ENCODE measurements around the gene MAP1S.

The MAP1S gene

GRCh38 chr19:17739121-17739875 is 20.0 kb downstream of the MAP1S start:
- DNase-seq (ENCODE audit: low read depth in 2 of 2), result no peak

GRCh38 chr19:17741456-17741855 is 22.2 kb downstream of the MAP1S start:
- no peak for DNase-seq (ENCODE audit: low read depth in 2 of 2)

DNA sequence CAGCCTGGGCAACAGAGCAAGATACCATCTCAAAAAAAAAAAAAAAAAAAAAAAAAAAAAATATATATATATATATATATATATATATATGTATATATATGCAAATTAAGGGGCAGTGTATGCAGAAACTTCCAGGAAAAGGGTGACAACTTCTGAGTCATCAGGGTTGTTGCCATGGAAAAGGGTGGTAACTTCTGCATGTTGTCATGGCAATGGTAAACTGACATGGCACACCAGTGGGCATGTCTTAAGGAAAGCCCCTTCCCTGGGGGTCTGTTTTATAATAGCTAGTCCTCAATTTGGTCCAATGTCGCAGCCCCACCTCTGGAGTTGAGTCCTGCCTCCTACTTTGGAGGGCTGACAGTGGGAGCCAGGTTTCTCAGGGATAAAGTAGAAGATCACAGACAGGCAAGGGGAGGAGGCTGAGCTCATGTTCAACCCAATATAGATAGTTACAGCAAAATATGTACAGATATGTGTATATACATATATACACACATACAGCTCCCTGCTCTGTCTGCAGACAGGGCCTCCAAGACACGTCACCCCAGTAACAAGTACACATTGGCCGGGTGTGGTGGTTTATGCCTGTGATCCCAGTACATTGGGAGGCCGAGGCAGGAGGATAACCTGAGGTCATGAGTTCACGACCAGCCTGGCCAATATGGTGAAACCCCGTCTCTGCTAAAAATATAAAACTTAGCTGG is 24.7 kb downstream of the MAP1S start:
- no peak for DNase-seq (ENCODE audit: low read depth in 2 of 2)

- peak; percentile 88 to 90 for DNase-seq (ENCODE audit: low read depth in 2 of 2)
These were observed 28.2 kb downstream of the MAP1S start for GRCh38 chr19:17747205-17748098.

- DNase-seq (ENCODE audit: low read depth in 2 of 2), result no peak
These were observed 29.8 kb downstream of the MAP1S start for GRCh38 chr19:17748884-17749638.

DNA sequence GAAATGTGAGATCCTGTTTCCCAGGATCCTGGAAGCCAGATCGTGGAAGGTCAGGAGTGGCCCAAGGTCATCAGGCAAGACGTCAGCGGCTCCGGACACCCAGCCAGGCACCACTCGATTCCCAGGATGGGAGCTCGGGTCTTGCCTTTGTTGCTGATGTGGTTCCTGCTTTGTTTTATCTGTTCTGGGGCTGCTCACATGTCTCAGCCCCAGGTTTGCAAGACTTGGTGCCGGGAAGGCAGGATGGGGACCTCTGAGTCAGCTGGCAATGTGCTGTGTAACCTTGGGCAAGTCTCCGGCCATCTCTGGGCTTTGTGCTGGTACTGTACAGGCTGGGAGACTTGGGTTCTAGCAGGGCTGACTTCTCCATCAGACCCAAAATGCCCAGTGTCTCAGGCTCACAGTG is 30.6 kb downstream of the MAP1S start:
- DNase-seq (ENCODE audit: low read depth in 2 of 2), result peak in 1 of 2 donors; percentile 19

DNA sequence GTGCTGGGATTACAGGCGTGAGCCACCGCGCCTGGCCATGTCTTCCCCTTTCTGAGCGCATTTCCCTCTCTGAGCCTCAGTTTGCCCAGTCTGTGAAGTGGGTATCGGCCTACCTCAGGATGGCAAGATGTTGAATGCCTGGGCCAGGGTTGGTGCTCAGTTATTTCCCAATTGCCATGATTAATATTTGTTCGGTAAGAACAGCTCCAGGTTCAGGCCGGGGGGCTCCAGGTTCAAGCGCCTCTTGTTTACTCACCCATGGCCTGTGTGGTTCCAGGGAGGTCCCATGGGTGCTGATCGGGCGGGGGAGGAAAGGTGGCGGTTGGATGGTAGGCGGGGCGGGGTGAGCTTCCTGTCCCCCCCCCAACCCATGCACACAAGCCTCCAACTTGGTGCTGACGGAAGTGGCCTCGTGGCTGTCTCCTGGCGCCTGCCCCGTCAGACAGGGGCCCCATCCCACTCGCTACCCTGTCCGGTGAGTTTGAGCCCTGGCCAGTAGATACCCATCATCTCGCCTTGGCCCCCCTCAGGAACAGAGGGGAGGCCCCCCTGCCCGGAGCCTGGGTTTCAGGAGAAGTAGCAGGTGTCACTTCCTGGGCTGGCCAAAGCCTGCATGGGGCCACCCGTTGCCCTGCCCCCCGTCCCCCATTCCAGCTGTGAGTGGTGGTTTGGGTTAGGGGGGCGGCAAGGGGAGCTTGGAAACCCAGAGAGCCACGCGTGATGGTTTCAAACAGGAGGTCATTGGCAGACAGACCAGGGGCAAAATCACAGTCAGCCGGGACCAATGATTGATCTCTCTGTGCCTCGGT is 32.0 kb downstream of the MAP1S start, which contains the start of gene FCHO1:
FCHO1 (plus strand) TSS at position 375 of the 809 bp plus-strand sequence. CDS start 3,688 bp downstream, outside the sequence.
- DNase-seq (ENCODE audit: low read depth in 2 of 2), result peak; percentile 78

DNA sequence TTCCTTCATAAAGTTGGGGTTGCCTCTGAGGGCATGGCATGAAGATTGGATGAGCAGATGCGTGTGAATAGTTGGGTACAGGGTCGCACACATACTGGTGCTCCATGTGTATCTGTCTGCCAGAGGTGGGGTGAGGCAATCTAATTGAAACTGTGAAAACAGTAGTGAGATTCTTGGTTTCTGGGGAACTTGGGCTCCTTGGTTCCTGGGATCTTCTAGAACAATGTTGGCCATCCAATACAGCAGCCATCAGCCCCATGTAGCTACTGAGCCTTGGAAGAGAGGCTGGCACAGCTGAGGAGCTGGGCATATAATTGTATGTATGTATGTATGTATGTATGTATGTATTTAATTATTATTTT is 32.6 kb downstream of the MAP1S start:
- DNase-seq (ENCODE audit: low read depth in 2 of 2), result no peak

- DNase-seq (ENCODE audit: low read depth in 2 of 2), result no peak
These were observed 33.8 kb downstream of the MAP1S start for GRCh38 chr19:17752865-17753639.

DNA sequence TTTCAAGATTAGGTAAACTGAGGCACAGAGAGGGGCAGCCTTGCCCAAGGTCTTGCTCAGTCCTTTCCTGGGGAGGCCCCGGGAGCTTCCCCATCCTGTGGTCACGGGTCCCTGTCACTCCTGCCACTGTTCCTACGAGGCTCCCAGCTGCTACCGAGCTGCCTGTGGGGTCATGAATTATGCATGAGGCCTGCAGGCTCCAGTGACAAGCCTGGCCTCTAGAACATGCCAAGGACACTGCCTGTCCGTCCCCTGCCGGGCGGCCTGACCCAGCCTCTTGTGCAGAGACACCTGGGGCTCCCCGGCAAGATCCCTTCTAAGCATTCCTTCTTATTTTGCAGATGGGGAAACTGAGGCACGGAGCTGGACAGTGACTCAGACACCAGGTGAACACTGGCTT is 34.7 kb downstream of the MAP1S start:
- DNase-seq (ENCODE audit: low read depth in 2 of 2), result no peak

DNA sequence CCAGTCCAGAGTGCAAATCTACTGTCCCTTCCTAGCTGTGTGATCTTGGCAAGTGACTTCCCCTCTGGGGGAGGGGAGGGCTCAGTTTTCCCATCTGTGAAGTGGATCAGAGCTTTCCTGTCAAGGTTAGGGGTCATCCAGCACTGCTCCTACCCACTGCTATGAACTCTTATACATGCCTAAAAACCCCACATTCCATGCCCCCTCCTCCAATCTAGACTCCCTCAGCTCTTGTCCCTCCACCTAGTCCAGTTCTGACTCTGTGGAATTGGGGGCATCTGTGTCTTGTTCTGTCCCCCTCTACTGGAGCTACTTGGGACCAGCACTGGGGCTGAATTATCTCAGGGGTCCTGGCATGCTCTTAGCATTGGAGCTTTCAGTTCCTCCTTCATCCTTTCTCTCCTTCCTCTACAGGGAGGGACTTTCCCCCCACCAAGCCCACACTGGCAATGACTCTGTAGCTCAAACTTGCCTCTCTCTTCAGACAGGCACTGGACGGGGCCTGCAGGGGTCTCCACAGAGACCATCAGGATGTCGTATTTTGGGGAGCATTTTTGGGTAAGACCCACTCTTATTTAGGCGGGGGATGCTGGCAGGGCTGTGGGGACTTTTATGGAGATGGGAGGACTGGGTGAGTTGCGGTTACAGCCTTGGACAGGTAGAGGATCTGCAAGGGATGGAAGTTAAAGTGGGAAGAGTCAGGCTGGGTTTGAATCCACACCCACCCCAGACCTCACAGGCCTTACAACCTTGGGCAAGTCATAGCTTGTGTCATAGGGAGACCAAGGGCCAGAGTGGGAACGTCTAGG is 35.6 kb downstream of the MAP1S start:
- no peak for DNase-seq (ENCODE audit: low read depth in 2 of 2)

DNA sequence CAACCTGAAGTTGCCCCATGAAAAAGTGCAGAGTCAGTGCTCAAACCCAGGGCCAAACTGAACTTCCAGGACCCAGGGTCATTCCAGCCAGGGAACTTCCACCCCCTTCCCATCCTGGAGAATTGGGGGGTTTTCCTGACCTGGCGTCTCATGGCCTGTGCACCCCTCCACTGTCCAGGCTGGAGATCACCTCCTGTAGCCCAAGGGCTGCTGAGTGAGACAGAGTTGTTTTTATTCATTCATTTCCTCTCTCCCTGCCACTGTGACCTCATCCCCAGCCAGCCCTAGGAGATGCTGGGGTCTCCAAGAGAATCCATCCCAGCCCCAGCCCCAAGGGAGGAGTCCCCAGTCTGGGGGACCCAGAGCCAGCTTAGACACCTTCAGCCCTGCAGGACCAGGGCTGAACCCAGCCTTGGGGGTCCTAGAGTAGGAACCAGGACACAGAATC is 36.2 kb downstream of the MAP1S start:
- no peak for DNase-seq (ENCODE audit: low read depth in 2 of 2)

- DNase-seq (ENCODE audit: low read depth in 2 of 2), result no peak
These were observed 36.8 kb downstream of the MAP1S start for GRCh38 chr19:17755977-17756670.

GRCh38 chr19:17757125-17757524 is 37.8 kb downstream of the MAP1S start:
- DNase-seq (ENCODE audit: low read depth in 2 of 2), result no peak

DNA sequence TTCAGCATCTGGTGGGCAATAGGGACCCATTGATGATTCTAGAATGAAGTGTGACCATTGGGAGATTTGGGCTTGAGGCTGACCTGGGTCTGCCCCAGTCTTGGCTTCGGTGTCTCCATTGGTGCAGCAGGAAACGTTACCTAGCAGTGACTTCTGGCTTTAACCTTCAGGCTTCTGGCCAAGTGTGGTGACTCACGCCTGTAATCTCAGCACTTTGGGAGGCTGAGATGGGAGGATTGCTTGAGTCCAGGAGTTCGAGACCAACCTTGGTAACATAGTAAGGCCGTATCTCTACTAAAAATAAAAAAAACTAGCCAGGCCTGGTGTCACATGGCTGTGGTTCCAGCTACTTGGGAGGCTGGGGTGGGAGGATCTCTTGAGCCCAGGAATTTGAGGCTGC is 39.2 kb downstream of the MAP1S start:
- DNase-seq (ENCODE audit: low read depth in 2 of 2), result no peak

DNA sequence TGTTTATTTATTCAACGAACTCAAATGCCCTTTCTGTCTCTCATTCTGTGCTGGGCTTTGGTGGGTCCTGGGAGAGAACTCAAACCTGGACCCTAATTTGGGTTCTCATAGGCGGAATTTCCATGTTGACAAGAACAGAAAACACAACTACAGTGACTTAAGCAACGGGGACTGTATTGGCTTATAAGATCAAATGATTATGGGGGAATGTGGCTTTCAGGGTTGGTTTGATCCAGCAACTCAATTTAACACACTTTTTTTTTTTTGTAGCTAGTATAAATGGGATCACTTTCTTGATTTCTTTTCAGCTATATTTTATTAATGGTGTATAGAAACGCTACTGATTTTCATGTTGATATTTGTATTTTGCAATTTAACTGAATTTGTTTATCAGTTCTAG is 41.9 kb downstream of the MAP1S start:
- no peak for DNase-seq (ENCODE audit: low read depth in 2 of 2)

DNA sequence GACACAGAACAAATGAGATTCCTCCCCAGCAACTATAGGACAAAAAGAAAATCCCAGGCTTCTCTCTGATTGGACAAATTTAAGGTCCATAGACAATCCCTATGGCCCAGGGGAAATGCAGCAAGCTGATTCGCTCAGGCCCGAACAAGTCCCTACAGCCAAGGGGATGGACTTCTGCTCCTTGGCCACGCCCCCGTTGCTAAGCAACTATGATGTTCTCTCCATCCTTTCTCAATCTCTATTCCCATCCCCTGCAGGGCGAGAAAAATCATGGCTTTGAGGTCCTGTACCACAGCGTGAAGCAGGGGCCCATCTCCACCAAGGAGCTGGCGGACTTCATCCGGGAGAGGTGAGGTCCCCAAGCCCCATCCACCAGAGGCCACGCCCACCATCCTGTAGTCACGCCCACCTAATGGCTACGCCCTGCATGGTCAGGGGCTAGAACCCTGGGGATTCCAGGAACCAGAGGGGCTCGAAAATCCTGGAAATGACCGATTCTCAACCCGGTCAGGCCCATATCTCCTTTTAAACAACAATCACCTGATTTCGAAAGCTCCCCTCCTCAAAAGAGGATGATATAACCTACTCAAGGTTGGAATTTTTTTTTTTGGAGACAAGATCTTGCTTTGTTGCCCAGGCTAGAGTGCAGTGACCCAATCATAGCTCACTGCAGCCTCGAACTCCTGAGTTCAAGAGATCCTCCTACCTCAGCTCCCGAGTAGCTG is 43.4 kb downstream of the MAP1S start:
- DNase-seq (ENCODE audit: low read depth in 2 of 2), result no peak

DNA sequence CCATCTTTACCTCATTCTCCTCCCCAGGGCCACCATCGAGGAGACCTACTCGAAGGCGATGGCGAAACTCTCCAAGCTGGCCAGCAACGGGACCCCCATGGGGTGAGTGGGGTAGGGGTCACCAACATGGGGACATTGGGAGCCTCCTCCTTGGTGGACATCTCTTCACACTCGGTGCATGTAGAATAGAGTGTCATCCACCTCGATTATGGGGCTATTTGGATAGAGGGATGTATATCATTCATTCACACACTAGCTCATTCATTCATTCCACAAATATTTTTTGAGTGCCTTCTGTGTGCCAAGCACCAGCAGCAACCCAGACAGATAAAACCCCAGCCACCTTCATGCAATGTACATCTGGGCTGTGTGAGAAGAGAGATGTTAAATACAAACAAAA is 45.1 kb downstream of the MAP1S start:
- DNase-seq (ENCODE audit: low read depth in 2 of 2), result no peak
